GM19467 (cell line): ENCODE data around the gene C3orf33.

Experiments
- ATAC-seq: cut with Tn5 transposase; IDR thresholded peaks from one replicate; pipeline ENCODE4 v1.9.1; 2021; ENCODE audit warnings: mild to moderate bottlenecking, moderate library complexity; ENCODE audit not compliant: unreplicated experiment

C3orf33 gene

DNA sequence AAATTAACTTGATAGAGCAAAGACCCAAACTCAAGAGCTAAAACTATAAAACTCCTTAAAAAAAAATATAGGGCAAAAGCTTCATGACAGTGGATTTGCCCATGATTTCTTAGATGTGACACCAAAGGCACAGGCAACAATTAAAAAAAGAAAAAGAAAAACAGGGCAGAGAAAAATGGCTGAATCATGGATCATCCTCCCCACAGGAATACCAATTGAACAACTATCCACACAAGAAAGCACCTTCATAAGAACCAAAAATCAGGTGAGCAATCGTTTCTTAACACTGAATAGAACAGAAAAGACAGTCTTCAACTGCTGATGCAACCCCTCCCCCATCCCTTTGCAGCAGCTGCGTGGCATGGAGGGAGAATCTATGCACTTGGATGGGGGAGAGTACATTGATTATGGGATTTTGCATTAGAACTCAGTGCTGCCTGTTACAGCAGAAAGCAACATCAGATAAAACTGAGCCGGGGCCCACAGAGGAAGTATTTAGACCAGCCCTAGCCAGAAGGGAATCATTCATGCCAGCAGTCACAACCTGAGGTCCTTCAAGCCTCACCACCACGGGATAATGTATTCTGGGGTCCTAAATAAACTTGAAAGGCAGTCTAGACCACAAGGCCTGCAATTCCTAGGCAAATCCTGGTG is 15.7 kb downstream of the C3orf33 start:
- no peak for ATAC-seq

- no peak for ATAC-seq
Observed at GRCh38 chr3:155785662-155786295, 20.3 kb downstream of the C3orf33 start.

DNA sequence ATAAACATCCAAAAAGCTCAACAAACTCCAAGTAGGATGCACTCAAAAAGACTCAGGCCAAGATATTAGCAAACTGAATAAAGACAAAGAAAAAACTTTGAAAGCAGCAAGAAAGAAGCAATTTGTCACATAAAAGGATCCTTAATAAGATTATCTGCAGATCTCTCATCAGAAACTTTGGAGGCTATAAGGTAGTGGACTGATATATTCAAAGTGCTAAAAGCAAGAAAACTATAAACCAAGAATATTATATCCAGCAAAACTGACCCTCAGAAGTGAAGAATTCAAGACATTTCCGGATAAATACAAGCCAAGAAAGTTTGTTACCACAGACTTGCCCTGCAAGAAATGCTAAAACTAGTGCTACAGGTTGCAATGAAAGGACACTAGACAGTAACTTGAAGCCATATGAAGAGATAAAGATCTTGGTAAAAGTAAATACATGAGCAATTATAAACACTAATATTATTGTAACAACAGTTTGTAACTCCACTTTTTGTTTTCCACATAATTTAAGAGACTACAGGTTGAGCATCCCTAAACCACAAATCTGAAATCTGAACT is 23.6 kb downstream of the C3orf33 start:
- ATAC-seq = no peak

DNA sequence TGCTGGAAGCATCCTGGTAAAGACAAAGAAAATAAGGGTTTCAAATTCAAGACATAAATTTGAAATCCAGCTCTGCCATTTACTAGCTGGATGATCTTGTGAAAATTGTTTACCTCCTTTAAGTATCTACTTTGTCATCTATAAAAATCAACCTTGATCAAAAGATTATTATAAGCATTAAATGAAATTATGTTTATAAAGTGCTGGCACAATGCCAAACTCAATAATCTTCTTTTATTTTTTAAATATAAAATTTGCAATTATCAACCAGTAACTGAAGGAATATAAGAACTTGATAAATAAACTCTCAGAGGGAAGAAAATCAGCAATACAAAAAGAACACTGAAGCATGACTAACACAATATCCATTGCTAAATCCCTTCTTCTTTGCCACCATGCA is 25.8 kb downstream of the C3orf33 start:
- ATAC-seq = no peak

- ATAC-seq = no peak
Observed at GRCh38 chr3:155778462-155778861, 27.6 kb downstream of the C3orf33 start.

DNA sequence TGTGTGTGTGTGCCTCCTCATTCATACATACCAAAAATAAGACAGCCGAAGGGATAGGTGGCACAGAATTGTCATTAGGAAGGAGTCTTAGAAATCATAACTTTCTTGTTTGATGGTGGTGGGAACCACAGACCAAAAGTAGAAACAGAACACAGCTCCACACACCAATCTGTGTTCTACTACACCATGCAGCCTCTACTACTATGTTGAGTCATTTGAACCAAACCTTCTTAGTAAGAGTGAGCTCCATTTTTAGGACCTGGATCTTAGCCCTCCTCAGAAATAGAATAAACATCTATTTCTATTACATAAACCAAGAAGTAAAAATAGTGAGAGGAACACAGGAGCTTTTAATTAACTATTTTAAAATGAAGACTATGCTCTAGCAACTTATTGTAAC is 33.3 kb downstream of the C3orf33 start:
- no peak for ATAC-seq

DNA sequence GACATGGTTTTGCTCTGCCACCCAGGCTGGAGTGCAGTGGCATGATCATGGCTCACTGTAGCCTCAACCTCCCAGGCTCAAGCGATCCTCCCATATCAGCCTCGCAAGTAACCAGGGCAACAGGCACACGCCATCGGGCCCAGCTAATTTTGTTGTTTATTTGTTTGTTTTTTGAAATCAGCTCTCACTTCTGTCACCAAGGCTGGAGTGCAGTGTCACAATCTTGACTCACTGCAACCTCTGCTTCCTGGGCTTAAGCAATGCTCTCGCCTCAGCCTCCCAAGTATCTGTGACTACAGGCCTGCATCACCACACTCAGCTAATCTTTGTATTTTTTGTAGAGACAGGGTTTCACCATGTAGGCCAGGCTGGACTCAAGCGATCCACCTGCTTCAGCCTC is 35.0 kb downstream of the C3orf33 start:
- no peak for ATAC-seq

DNA sequence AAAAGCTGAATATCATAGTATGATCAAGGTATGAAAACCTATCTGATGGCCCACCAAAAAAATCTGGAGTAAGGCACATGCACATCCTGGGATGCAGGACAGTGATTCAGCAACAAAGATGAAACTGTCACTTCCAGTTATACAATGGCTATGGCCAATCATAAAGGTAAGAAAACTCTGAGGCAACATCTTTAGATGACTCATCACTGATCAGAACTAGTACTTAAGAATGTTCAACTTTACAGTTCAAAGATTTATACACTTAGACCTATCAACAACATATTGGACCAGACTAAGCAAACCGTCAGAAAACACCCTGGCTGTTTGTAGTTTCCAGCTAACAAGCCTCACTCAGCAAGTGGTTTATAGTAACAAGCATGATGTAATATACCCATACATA is 39.9 kb downstream of the C3orf33 start:
- no peak for ATAC-seq

DNA sequence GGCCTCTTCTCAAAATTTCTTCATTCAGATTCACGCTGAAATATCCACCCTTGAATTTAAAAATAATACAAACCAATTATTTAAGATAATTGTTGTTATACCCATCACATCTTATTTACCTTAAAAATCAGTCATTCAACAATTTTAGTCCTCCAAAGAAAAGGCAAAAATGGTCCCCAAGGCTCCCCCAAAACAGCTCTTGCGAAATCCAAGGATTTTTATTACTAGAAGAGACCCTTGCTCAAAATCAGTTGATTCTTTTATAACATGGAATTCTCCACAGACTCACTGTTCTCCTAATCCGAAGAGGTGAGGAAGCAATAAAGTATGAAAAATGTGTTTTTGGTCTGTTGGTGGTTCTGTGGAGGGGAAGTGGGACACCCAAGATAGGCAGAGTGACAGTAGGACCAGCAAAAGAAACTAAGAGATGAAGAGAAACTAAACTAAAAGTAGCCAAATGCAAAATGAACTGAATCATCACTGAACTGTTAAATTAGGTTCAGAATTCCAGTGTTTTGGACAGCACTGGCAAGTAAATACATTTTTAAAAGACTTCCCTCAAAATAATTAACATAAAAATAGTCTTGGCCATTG is 42.1 kb downstream of the C3orf33 start:
- ATAC-seq = no peak

DNA sequence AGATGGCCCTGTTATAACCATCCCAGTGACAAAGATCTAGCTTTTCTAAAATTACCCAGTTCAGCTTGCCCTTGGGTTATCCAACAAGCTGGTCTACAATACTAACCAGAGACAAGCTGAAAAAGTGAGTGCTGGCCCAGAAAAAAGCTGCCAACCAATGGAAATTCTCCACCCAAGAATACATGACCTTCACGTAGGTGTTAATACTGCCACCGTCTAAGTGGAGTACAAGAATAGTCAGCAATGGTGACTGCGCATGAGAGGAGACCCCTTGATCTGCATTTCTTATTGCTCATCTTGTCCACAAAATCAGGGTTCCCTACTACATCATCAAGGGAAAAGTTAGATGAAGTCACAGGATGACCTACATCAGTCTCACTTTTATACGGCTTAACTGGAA is 45.4 kb downstream of the C3orf33 start:
- no peak for ATAC-seq

GRCh38 chr3:155757577-155757976 is 48.5 kb downstream of the C3orf33 start:
- no peak for ATAC-seq

DNA sequence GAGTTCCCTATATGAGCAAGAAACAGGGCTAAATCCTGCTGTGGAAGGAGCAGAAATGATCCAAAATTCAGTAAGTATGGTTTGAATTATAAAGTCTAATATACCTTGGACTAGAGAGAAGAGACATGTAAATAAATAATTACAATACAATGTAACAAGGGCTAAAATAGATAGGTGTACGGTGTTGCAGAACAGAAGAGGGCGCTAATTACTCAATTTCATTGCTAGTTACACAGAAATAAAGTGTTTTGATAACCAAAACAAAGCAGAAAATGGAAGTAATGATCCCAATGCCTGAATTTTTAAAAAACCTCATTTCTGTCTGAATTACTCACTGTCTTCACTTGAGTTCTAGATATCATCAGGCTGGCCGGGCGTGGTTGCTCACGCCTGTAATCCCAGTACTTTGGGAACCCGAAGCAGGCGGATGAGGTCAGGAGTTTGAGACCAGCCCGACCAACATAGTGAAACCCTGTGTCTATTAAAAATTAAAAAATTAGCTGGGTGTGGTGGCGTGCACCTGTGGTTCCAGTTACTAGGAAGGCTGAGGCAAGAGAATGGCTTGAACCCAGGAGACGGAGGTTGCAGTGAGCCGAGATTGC is 52.9 kb downstream of the C3orf33 start:
- ATAC-seq = no peak

DNA sequence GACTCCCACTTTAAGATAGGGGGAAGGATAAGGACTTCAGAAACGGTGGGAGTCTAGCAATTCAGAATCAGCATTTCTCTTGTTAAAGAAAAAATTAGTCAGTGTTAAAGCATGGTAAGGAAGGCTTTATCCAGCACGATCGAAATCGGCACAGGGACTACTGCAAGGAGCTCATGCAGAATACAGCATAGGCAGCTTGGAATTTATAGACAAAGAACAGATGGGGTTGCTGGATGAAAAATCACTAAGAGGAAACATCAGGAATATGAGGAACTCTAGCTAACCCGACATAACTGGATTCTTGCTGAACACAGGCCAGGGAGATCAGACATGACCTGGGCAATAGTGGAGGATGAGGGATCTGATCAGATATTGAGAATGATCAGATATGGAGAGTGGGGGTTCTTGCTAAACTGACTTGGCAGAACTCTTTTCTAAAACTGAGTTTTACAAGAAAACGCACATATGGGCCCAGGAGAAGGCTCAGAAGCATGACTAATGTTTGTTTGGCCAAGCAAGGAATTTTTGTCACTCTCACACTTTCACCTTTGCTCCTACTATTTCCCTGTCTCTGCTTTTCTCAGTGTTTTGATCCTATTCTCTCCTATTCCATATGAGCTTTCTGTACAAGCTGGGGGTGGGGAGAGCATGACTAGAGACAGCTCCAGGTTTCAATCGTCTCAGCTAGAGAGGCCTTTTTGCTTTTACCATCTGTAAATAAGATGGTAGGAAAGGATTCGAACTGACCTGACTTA is 57.3 kb downstream of the C3orf33 start:
- ATAC-seq = no peak

DNA sequence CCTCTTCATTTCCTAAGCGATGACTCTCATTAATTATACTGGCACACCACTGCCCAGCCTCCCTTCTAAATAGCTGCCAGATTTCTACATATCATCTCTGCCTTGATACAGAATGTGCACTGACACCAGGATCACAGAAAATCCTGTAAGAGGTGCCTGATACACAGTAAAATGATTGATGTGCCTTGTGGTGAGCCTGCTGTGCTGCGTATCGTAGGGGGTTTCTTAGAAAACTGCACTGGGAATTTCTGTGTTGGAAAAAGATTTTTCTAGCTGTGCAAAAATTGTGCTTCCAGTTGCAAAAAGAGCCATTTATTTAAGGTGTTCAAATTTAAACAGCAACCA is 58.2 kb downstream of the C3orf33 start:
- no peak for ATAC-seq

DNA sequence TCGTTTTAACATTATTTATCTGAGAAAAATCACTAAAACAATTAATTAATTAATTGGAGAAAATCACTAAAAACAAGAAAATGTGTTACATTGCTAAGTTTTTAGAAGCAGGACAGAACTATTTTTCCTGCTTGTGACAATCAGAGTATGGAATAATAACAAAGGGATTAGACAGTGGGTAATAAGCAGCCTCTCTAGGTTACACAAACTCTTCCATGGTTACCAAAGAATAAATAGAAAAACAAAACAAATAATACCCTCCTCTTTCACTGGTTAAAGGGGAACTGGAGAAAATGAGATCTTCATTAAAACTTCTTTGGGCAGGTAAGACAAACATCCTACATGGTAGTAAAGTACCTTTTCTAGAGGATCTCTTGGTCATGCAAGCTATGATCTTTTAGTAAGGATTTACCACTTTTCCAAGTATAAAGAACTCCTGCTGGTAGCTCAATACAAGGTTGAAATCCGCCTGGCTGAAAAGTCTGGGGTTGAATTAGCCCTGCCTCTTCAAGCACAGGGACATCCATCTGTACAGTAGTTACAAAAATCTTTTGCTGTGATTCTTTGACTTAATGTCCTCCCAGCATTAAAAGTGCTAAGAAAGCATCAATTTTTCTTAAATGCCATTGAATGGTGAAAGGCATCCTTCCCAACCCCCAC is 58.7 kb downstream of the C3orf33 start:
- no peak for ATAC-seq

GRCh38 chr3:155746703-155747102 is 59.4 kb downstream of the C3orf33 start:
- no peak for ATAC-seq

GRCh38 chr3:155745795-155746550 is 60.1 kb downstream of the C3orf33 start:
- no peak for ATAC-seq

GRCh38 chr3:155744626-155745324 is 61.3 kb downstream of the C3orf33 start, which contains the start of gene PLCH1:
Gene PLCH1, minus strand, starts transcription at chr3:155745071. Its CDS starts 40,847 bp downstream, at chr3:155704224.
- peak; percentile 53 for ATAC-seq

DNA sequence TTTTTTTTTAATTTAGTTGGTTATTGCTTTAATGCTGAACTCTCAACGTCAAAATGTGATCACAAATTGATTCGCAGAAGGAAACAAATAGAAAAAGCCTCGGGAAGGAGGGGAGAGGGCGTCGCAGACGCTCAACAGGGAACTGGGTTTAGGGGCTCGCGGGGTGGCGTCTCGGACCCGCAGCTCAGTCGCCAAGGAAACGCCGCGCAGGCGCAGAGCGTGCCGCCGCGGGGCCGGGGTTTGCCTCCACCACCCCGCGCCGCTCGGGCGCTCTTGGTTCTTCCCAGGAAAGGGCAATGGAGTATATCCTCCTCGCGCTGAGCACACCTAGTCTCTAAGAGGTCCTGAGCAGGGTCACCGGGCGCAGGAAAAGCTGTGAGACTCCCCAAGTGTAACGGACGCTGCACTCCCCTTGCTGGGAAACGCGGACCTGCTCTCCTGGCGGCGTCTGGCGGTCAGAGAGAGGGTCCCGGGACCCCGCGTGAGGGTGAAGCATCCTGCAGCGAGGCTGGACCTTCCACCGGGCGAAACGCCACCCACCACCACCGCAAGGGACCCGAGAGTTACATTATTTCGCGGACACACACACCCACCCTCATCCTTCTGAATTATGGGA is 62.0 kb downstream of the C3orf33 start:
- peak; percentile 33 for ATAC-seq
